Liver (tissue), 9 donors: Measurements from ENCODE around the gene PRDM2. TPM values are rescaled to one million over a fixed set of nuclear protein-coding genes. Genes with fewer than 3 reads are reported as not detected.

Experiments
- DNase-seq: peaks from one replicate; pipeline ENCODE4 v3.0.0-alpha.2; 2017; ENCODE audit warnings: low spot score
- H3K27ac ChIP-seq, 2 donors: one replicate each; pipeline ENCODE4 v1.7.0; 2013; ENCODE audit warnings: inconsistent platforms in 2 of 2, low read length in 2 of 2, control low read depth in 1 of 2, low read depth in 1 of 2, mild to moderate bottlenecking in 1 of 2
- H3K27me3 ChIP-seq, 4 donors: one replicate each; pipeline versions ENCODE4 v1.6.1 to v1.7.0; 2013; ENCODE audit warnings: low read length in 3 of 4, inconsistent platforms in 1 of 4, mild to moderate bottlenecking in 1 of 4, moderate library complexity in 1 of 4; ENCODE audit not compliant: control insufficient read depth in 4 of 4, insufficient read depth in 4 of 4
- H3K36me3 ChIP-seq, 4 donors: one replicate each; pipeline versions ENCODE4 v1.6.1 to v1.7.0; 2013; ENCODE audit warnings: low read length in 3 of 4, mild to moderate bottlenecking in 3 of 4, low read depth in 1 of 4, moderate library complexity in 1 of 4; ENCODE audit not compliant: control insufficient read depth in 4 of 4, insufficient read depth in 3 of 4
- H3K4me1 ChIP-seq, 4 donors: one replicate each; pipeline versions ENCODE4 v1.6.1 to v1.7.0; 2013; ENCODE audit warnings: low read length in 3 of 4, mild to moderate bottlenecking in 3 of 4, moderate library complexity in 1 of 4; ENCODE audit not compliant: control insufficient read depth in 4 of 4, insufficient read depth in 4 of 4
- H3K4me3 ChIP-seq, 3 donors: one replicate each; pipeline versions ENCODE4 v1.6.1 to v1.7.0; 2013; ENCODE audit warnings: low read length in 3 of 3, control low read depth in 1 of 3, low read depth in 1 of 3, mild to moderate bottlenecking in 1 of 3
- H3K9ac ChIP-seq, 2 donors: one replicate each; pipeline ENCODE4 v1.7.0; 2013; ENCODE audit warnings: low read length in 2 of 2, mild to moderate bottlenecking in 2 of 2, moderate library complexity in 2 of 2, control low read depth in 1 of 2, low read depth in 1 of 2
- H3K9me3 ChIP-seq, 4 donors: one replicate each; pipeline versions ENCODE4 v1.6.1 to v1.7.0; 2013; ENCODE audit warnings: low read length in 3 of 4; ENCODE audit not compliant: control insufficient read depth in 4 of 4
- ATF3 ChIP-seq: IDR thresholded peaks from 2 replicates; pipeline ENCODE4 v1.6.1; 2016; ENCODE audit warnings: antibody characterized with exemption
- CTCF ChIP-seq: fragments of 150-350 bp; IDR thresholded peaks from 2 replicates; pipeline ENCODE4 v1.5.1; 2017; ENCODE audit warnings: improper control_type of control experiment, low read depth, low read length; ENCODE audit not compliant: missing input control
- EGR1 ChIP-seq, 2 donors: IDR thresholded peaks; 2 replicates each; pipeline ENCODE4 v1.6.1; 2016 to 2018; ENCODE audit warnings: antibody characterized with exemption in 2 of 2, low read depth in 2 of 2
- FOXA1 ChIP-seq: IDR thresholded peaks from 2 replicates; pipeline ENCODE4 v1.6.1; 2016; ENCODE audit warnings: antibody characterized with exemption
- FOXA2 ChIP-seq: IDR thresholded peaks from 2 replicates; pipeline ENCODE4 v1.6.1; 2016; ENCODE audit warnings: antibody characterized with exemption
- GABPA ChIP-seq, 2 donors: IDR thresholded peaks in 1 of 2; conservative IDR thresholded peaks in 1 of 2; 2 replicates each; pipeline ENCODE4 v1.6.1; 2016; ENCODE audit warnings: antibody characterized with exemption in 2 of 2, mild to moderate bottlenecking in 1 of 2, moderate library complexity in 1 of 2
- HNF4A ChIP-seq, 2 donors: conservative IDR thresholded peaks; 2 replicates each; pipeline ENCODE4 v1.6.1; 2016; ENCODE audit warnings: antibody characterized with exemption in 2 of 2, mild to moderate bottlenecking in 2 of 2
- HNF4G ChIP-seq: IDR thresholded peaks from 2 replicates; pipeline ENCODE4 v1.6.1; 2016; ENCODE audit warnings: antibody characterized with exemption
- JUND ChIP-seq, 2 donors: IDR thresholded peaks; 2 replicates each; pipeline ENCODE4 v1.6.1; 2016; ENCODE audit warnings: antibody characterized with exemption in 2 of 2
- MAX ChIP-seq: IDR thresholded peaks from 2 replicates; pipeline ENCODE4 v1.6.1; 2016; ENCODE audit warnings: antibody characterized with exemption
- NR2F2 ChIP-seq: IDR thresholded peaks from 2 replicates; pipeline ENCODE4 v1.6.1; 2016; ENCODE audit warnings: antibody characterized with exemption
- RAD21 ChIP-seq, 2 donors: IDR thresholded peaks; 2 replicates each; pipeline ENCODE4 v1.6.1; 2016; ENCODE audit warnings: antibody characterized with exemption in 2 of 2, mild to moderate bottlenecking in 2 of 2
- REST ChIP-seq: IDR thresholded peaks from 2 replicates; pipeline ENCODE4 v1.6.1; 2016; ENCODE audit warnings: antibody characterized with exemption, mild to moderate bottlenecking
- RXRA ChIP-seq, 2 donors: IDR thresholded peaks; 2 replicates each; pipeline ENCODE4 v1.6.1; 2017 to 2018; ENCODE audit warnings: antibody characterized with exemption in 2 of 2, mild to moderate bottlenecking in 1 of 2
- SP1 ChIP-seq: IDR thresholded peaks from 2 replicates; pipeline ENCODE4 v1.6.1; 2018; ENCODE audit warnings: antibody characterized with exemption, mild to moderate bottlenecking
- TAF1 ChIP-seq: conservative IDR thresholded peaks from 2 replicates; pipeline ENCODE4 v1.6.1; 2016; ENCODE audit warnings: antibody characterized with exemption, mild to moderate bottlenecking
- YY1 ChIP-seq: IDR thresholded peaks from 2 replicates; pipeline ENCODE4 v1.6.1; 2016; ENCODE audit warnings: antibody characterized with exemption, mild to moderate bottlenecking
- WGBS: extraction: QIAGEN DNeasy Blood & Tissue Kit; methylation state at CpG from one replicate; pipeline ENCODE4 v1.1.7; 2013; 5-methylcytosine and 5-hydroxymethylcytosine counted together
- polyA plus RNA-seq, 2 donors: library from polyadenylated mRNA; stranded (reverse) in 1 of 2; unstranded in 1 of 2; fragments of 200-250 nt in 1 of 2; fragments of >200 nt in 1 of 2; fragmentation: Nextera tagmentation in 1 of 2; extraction: Ambion mirVana in 1 of 2; gene quantifications; one replicate each; pipeline versions ENCODE4 v1.2.1 to v1.2.3, GENCODE V29; 2013 to 2015
- total RNA-seq, 2 donors: library from RNA; depleted of rRNA; stranded (reverse); fragments of >200 nt; gene quantifications; one replicate each; pipeline ENCODE4 v1.2.3, GENCODE V29; 2014
- donor health status: healthy.
- donor health status: healthy.
- donor health status: healthy.
- donor health status: healthy.
- donor health status: healthy.

PRDM2 gene
- total and polyA plus RNA-seq, 4 donors = 4.5 to 13.9 (median 7.9) TPM

- Histone ChIP-seq H3K27ac (no peak overlapping the region), H3K9ac (no peak overlapping the region), H3K9me3 (no peaks in the 10 kb centered on the region), H3K4me1 (no peaks in the 10 kb centered on the region), H3K4me3 (no peak overlapping the region), H3K27me3 (no peaks in the 10 kb centered on the region), H3K36me3 (peaks cover 0 to 2% (median 0%) of the 10 kb centered on the region in 4 donors)
- TF ChIP-seq HNF4A (conservative IDR thresholded peaks at IDR 0.05) = no peak
- TF ChIP-seq REST = no peak
- TF ChIP-seq FOXA1 = no peak
- TF ChIP-seq FOXA2 = no peak
- no peak for TF ChIP-seq EGR1 (IDR thresholded peaks at IDR 0.05; ENCODE audit: low read depth in 2 of 2)
- TF ChIP-seq SP1 = no peak
- WGBS = 98% methylated on average over 5 of the region's 5 CpGs
- DNase-seq = no peak
These were observed 69.8 kb downstream of the PRDM2 start for GRCh38 chr1:13769830-13770229.

- Histone ChIP-seq H3K36me3 (peaks cover 0 to 8% (median 2%) of the 10 kb centered on the region in 4 donors), H3K9me3 (no peaks in the 10 kb centered on the region), H3K4me3 (no peak overlapping the region), H3K27me3 (no peaks in the 10 kb centered on the region), H3K9ac (no peak overlapping the region), H3K27ac (no peak overlapping the region), H3K4me1 (no peaks in the 10 kb centered on the region)
- 89% methylated on average over 3 of the region's 3 CpGs for WGBS
- no peak for DNase-seq
- TF ChIP-seq FOXA1 (no peak), HNF4G (no peak), RAD21 (IDR thresholded peaks at IDR 0.05) (no peak), RXRA (IDR thresholded peaks at IDR 0.05) (no peak), SP1 (no peak), FOXA2 (no peak), NR2F2 (no peak)
These were observed 70.8 kb downstream of the PRDM2 start for GRCh38 chr1:13770743-13771142.

GRCh38 chr1:13771745-13772144, 71.8 kb downstream of the PRDM2 start:
- Histone ChIP-seq H3K4me3 (no peak overlapping the region), H3K9me3 (no peaks in the 10 kb centered on the region), H3K9ac (no peak overlapping the region), H3K27me3 (no peaks in the 10 kb centered on the region), H3K4me1 (no peaks in the 10 kb centered on the region), H3K36me3 (peaks cover 0 to 16% (median 9%) of the 10 kb centered on the region in 4 donors), H3K27ac (no peak overlapping the region)
- no peak for DNase-seq
- WGBS = 88% methylated on average over 5 of the region's 5 CpGs
- TF ChIP-seq YY1 (no peak), EGR1 (IDR thresholded peaks at IDR 0.05; ENCODE audit: low read depth in 2 of 2) (no peak), RXRA (IDR thresholded peaks at IDR 0.05) (no peak), CTCF (no peak), JUND (IDR thresholded peaks at IDR 0.05) (no peak), NR2F2 (no peak), RAD21 (IDR thresholded peaks at IDR 0.05) (no peak), SP1 (no peak), TAF1 (no peak), MAX (no peak), HNF4A (conservative IDR thresholded peaks at IDR 0.05) (no peak), FOXA2 (no peak), HNF4G (no peak), GABPA (IDR thresholded peaks at IDR 0.05 in 1 of 2, conservative IDR thresholded peaks at IDR 0.05 in 1 of 2) (no peak), REST (no peak), ATF3 (no peak)
